HG03571 (cell line): Measurements from ENCODE around the gene HINT2.

Source experiments
- ATAC-seq: cut with Tn5 transposase; IDR thresholded peaks from one replicate; pipeline ENCODE4 v1.9.1; 2021; ENCODE audit not compliant: unreplicated experiment

The HINT2 gene

GRCh38 chr9:35812025-35812602 lies 2.7 kb downstream of the HINT2 start, which contains the start of gene SPAG8:
SPAG8 (minus strand) TSS chr9:35812262; CDS start chr9:35812147, 115 bp downstream.
- peak; percentile 52 for ATAC-seq

GRCh38 chr9:35811381-35812024 lies 3.3 kb downstream of the HINT2 start:
- ATAC-seq = no peak

DNA sequence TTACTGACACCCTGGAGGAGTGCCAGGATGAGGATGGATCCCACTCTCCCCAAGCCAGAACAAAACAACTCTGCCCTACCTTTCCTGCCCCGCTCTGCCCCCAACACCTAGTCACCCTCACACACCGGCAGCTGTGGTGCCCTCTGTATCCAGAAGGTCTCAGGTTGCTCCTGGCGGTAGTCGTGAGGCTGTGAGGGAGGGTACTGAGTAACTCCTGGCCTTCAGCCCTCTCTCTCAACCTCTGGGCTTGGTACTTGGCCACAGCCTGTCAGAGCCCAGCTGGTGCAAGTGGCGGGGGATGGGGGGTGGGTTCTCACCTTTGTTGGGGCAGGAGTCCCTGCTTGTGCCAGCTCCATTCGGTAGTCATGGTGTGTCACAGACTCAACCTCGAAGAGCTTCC lies 4.7 kb downstream of the HINT2 start:
- ATAC-seq = no peak

DNA sequence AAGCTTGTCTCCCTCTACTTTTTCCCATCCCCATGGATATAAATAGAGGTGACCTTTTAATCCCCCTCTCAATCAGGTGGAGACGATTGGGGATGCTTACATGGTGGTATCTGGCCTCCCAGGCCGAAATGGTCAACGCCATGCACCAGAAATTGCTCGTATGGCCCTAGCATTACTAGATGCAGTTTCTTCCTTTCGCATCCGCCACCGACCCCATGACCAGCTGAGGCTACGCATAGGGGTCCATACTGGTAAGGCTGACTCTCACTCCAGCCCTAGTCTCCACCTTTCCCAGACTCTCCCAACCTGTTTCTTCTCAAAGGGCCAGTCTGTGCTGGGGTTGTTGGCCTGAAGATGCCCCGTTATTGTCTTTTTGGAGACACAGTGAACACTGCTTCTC lies 6.4 kb downstream of the HINT2 start:
- ATAC-seq = no peak

GRCh38 chr9:35806101-35806500 lies 8.7 kb downstream of the HINT2 start:
- ATAC-seq = no peak

DNA sequence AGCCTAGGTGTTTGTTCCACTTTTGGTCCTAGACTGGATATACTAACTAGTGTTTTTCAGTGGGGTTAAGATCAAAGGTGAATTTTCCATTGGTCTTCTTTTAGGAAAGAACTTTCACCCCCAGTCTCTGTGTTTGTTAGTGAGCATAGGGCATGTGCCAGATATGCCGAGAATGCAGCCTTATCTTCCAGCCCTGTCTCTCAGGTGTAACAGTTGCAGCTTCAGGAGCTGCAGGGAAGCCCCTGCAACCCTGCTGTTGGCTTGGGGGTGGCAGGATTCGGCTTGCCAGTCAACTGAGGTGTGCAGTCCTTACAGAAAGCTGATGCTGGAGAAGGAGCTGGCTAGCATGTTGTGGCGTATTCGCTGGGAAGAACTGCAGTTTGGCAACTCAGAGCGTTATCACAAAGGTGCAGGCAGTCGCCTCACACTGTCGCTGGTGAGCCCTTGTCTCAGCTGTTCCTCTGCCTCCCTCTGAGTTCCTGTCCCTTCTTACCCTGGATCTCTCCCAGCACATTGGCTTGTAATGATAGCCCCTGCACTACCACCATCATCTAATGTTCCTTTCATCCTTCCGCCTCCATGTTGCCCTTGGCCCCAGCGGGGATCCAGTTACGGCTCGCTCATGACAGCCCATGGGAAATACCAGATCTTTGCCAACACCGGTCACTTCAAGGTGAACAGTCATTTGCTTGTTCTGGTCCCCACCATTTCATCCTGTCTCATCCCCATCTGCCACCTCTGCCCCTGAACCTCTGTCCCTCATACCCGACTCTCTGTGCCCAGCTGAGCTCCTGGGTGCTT lies 13.3 kb downstream of the HINT2 start:
- no peak for ATAC-seq

- ATAC-seq = no peak
These were observed 14.3 kb downstream of the HINT2 start for GRCh38 chr9:35800530-35800929.

GRCh38 chr9:35798658-35799374 lies 16.0 kb downstream of the HINT2 start:
- ATAC-seq = no peak

DNA sequence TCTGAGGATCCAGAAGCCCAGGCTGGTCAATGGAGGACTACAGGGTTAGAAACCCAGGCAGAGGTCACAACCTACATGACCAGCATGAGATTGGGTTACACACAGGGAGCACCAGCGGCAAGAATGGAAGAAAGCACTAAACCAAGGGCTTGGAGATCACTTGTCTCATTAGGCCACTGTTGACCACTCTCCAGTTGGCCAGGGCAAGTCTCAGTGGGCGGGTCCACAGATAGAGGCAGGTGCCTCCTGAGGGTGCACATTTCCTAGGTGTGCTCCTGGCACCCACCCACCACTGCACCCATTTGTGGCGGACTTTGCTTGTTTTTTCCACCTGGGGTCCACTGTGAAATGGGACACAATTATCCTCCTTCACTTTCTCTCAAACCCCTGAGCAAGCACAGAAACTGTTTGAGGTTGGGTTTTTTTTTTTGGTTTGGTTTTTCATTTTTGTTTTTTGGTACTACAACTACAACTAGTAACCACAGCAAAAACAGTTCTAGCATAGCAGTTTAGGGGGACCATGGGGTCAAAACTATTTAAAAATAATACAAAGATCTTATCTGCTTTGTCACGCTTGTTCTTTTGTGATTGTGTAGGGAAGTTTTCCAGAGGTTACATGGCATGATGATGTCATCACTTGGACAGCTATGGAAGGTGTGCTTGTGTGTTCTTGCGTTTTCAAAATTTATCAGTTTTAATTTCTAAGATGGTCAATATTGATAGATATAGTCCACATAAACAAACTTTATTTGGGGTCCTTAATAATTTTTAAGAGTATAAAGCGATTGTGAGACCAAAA lies 17.3 kb downstream of the HINT2 start:
- no peak for ATAC-seq

DNA sequence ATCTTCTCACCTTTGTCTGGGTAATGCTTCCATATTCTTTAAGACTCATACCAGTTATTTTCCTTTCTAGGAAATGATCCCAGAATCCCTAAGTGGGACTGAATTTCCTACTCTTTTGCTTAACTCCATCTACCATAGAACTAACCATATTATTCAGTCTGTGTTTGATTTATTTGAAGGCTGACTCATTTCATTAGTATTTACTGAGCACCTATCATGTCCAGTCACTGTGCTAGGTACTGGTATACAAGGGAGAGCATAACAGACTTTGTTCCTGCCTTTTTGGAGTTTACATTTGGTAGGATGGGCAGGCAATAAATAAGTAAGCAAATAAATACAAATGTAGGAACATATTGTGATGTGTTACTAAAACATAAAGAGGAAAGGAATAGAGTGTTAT lies 19.1 kb downstream of the HINT2 start:
- no peak for ATAC-seq

DNA sequence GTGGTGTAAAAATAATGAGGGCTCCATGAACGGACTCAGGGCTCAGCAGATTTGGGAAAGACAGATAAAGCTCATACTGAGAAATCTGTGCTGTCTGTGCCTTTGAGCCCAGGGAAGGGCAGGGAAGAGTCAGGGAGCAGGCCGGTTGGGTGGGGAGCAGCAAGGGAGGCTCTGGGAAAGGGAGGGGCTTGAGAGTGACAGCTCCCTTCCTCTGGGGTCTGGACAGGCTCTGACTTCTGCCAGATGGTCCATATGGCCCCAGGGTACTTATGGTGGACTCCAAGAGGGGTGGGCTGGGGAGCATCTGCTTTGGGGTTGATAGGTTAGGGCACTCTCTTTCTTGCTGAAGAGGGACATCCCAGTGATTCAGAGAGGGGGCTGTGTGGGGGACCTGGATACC lies 21.4 kb downstream of the HINT2 start:
- no peak for ATAC-seq

DNA sequence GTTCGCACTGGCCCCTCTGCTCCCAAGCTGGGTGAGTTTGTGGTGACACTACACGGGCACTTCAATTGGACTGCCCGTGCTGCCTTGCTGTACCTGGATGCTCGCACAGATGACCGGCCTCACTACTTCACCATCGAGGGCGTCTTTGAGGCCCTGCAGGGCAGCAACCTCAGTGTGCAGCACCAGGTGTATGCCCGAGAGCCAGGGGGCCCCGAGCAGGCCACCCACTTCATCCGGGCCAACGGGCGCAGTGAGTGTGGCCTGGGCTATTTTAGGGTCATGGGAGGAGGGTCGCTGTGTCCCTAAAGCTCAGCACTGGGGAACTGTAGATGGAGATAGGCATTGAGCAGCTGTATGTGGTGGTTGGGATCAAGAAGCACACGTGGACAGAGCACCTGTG lies 22.0 kb downstream of the HINT2 start:
- no peak for ATAC-seq

DNA sequence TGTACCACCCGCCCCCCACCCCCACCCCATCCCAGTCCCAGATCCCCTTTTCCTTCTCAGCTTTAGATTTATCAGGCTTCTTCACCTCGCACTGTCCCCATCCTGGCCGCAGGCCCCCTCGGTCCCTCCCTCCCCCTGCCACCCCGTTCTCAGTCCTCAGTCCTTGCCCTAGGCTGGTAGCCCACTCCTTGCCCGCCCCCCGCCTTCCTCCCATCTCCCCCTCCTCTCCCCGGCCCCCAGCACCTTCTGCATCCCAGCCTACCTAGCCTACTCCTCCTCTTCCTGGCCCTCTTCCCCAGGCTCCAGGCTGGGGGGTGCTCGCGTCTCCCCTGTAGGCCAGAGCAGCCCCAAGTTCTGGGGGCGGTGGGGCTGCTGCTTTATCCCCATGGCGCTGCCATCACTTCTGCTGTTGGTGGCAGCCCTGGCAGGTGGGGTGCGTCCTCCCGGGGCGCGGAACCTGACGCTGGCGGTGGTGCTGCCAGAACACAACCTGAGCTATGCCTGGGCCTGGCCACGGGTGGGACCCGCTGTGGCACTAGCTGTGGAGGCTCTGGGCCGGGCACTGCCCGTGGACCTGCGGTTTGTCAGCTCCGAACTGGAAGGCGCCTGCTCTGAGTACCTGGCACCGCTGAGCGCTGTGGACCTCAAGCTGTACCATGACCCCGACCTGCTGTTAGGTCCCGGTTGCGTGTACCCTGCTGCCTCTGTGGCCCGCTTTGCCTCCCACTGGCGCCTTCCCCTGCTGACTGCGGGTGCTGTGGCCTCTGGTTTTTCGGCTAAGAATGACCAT lies 22.6 kb downstream of the HINT2 start:
- no peak for ATAC-seq

DNA sequence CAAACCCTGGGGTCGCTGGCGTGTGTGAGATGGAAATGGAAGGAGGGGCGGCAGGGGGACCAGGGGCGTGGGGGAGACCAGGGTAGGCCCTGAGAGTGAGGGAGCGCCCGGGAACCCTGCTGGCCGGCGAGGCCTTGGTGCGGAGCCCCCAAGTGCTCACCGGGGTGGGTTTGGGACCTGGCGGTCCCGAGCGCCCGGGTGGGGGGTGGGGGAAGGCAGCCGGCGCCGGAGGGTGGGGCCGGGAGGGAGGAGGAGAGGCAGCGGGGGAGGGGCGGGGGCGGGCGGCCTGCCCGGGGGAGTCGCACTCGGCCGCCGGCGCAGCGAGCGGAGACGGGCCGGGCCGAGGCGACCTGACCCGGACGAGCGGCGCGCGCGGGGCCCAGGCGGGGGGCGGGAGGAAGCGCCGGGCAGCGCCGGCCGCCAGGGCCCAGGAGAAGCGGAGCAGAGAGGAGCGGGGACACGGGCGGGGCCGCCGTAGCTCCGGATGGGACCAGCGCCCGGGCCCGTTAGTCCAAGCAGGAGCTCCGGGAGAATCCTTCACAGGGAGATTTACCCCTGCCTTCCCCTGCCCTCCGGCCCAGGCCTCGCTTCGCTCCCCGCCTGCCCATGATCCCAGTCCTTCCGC lies 23.4 kb downstream of the HINT2 start, which contains the start of gene NPR2:
Gene NPR2 (plus strand): TSS at position 295 of the 625 bp plus-strand sequence. CDS start 818 bp downstream, outside the sequence.
- no peak for ATAC-seq

- ATAC-seq = no peak
These were observed 24.2 kb downstream of the HINT2 start for GRCh38 chr9:35790385-35791296.

DNA sequence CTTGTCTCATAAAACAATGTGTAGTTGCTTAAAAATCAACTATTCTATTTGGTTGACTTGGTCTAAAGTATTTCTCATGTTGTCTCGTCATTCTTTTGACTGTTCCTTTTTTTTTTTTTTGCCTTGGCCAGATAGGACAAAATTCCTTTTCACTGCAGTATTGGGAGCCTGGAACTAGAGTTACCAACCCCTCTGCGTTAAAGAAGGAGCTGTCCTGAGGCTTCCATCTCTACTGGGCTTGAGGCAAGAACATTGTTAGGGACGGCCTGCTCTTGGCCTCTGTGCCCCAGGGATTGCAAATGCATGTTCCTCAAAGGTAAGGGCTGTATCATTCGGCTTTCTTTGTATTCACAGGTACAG lies 24.8 kb downstream of the HINT2 start:
- ATAC-seq = no peak

GRCh38 chr9:35789541-35789940 lies 25.3 kb downstream of the HINT2 start:
- no peak for ATAC-seq

- ATAC-seq = no peak
These were observed 31.4 kb downstream of the HINT2 start for GRCh38 chr9:35783418-35783817.
